Stimulated activated naive CD8-positive, alpha-beta T cell treated with anti-CD3 and anti-CD28 coated beads, Interleukin-15, Interleukin-2, amounts not matched to agents 100 ng/mL and 50 ng/mL, for 24 hours (primary cell): ENCODE data around the gene TIAM2.

Experiments used
- H3K27ac Mint-ChIP-seq: one replicate; pipeline ENCODE4 v1.8.0; 2021; ENCODE audit warnings: mild to moderate bottlenecking, mixed read lengths
- H3K27me3 Mint-ChIP-seq: one replicate; pipeline ENCODE4 v1.8.0; 2021; ENCODE audit warnings: mixed read lengths
- H3K36me3 Mint-ChIP-seq: one replicate; pipeline ENCODE4 v1.8.0; 2021; ENCODE audit warnings: low read depth, mixed read lengths
- H3K4me1 Mint-ChIP-seq: one replicate; pipeline ENCODE4 v1.8.0; 2021; ENCODE audit warnings: low read depth, mixed read lengths
- H3K4me3 Mint-ChIP-seq: one replicate; pipeline ENCODE4 v1.8.0; 2021; ENCODE audit warnings: mild to moderate bottlenecking, mixed read lengths
- H3K9me3 Mint-ChIP-seq: one replicate; pipeline ENCODE4 v1.8.0; 2021; ENCODE audit warnings: mixed read lengths

TIAM2 gene

DNA sequence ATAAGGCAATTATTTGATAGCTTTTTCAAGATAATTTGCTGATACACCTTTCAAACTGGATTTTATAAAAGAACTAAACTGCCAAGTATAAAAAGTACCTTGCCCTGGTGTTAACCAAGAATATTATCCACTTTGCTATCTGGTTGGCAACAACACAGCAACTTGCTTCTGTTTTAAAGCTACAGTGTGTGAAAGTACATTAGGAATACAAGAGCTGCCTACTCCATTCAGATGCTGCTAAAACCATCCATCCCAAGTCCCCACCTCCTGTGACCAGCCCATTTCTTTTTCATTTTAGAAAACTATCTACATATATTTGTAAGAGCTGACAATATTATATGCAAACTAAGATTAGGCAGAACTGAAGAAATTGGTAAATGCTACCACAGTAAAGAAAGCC lies 281.5 kb downstream of the TIAM2 start:
- Mint-ChIP-seq H3K9me3 (no peaks in the 10 kb centered on the region), H3K4me1 (peaks cover 5% of the 10 kb centered on the region), H3K27me3 (no peaks in the 10 kb centered on the region), H3K36me3 (peaks cover 64% of the 10 kb centered on the region), H3K4me3 (no peak overlapping the region), H3K27ac (no peak overlapping the region)

DNA sequence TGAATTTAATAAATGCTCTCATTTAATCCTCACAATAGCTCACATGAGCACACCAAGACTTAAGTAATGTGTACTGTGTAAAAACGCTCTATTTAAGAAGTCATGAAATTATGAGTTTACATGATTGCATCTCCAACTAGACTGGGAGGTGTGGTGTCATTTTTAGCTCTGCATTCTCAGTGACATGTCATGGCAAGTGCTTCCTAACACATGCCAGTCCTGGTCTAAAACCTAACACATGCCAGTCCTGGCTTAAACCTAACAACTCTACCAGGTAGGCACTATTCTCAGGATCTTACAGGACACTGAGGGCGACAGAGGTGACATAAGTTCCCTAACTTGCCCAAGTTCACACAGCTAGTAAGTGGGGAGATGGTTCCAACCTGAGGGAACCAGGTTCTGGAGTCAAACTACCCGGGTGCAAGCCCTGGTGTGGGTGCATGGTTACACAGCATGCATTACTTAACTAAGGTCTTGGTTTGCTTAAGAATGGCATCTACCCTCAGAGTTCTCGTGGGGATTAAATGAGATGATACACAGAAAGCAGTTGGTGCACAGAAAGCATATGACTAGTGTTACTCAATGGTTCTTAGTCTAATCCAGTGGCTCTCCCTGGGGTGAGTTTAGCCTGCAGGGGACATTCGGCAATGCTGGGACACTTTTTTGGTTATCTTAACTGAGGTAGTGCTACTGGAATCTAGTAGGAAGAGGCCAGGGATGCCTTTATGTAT lies 283.4 kb downstream of the TIAM2 start:
- Mint-ChIP-seq H3K27ac (no peak overlapping the region), H3K4me1 (peaks cover 3% of the 10 kb centered on the region), H3K9me3 (no peaks in the 10 kb centered on the region), H3K27me3 (no peaks in the 10 kb centered on the region), H3K4me3 (no peak overlapping the region), H3K36me3 (peaks cover 65% of the 10 kb centered on the region)

DNA sequence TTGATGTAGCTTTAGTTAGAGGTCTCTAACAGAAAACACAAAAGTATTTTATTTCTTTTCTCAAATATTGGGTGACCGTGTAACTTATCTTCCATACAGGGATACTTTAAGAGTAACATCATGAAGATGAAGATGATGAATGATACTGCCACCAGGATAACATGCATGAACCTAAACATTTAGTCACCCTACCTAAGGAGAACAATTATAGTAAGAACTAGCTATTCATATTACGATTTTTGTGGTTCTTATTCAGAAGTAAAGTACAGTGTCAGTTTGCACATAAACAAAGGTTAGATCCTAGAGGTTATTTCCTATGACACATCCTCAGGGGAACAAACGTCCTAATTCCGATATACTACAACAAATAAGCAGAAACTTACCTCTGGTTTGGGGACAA lies 289.7 kb downstream of the TIAM2 start:
- Mint-ChIP-seq H3K27me3 (no peaks in the 10 kb centered on the region), H3K27ac (no peak overlapping the region), H3K4me1 (no peaks in the 10 kb centered on the region), H3K9me3 (no peaks in the 10 kb centered on the region), H3K36me3 (peaks cover 70% of the 10 kb centered on the region), H3K4me3 (no peak overlapping the region)

DNA sequence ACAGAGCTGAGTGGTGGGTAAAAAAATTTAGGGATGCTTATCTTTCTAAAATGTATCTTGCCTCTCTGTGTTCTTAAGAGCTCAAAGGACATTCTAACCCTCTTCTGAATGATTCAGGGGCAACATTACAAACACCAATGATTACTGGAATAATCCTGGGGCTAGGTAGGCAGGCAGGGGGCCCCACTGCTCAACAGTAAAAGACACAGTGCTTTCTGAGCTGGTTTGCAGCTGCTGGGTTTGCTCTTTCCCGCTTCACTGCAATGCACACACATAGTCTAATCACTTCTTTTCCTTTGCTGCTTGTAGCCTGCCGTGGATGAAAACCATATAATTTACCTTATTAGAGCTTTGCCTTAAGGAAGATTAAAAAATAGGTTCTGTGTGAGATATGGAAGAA lies 292.6 kb downstream of the TIAM2 start:
- Mint-ChIP-seq H3K27me3 (no peaks in the 10 kb centered on the region), H3K36me3 (peaks cover 69% of the 10 kb centered on the region), H3K4me3 (no peak overlapping the region), H3K9me3 (no peaks in the 10 kb centered on the region), H3K27ac (no peak overlapping the region), H3K4me1 (no peaks in the 10 kb centered on the region)

DNA sequence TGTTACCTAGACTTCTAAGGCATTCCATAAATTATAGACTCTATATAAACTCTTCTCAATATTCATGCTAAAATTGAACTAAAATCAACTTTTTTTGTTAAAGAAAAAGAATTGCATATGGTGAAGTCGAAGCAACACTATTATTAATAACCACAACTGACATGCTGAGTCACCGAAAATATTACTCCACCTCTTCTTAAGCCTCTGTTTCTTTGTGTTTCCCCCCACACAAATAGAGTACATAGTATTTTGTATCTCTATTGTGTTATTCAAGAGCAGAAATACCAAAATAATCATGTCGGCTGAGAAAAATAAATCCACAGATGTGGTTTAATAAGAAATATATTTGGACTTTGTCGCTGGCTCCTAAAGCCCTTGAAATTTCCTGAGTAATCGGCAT lies 295.4 kb downstream of the TIAM2 start:
- no peak overlapping the region for H3K4me3 Mint-ChIP-seq
- no peaks in the 10 kb centered on the region for H3K4me1 Mint-ChIP-seq
- H3K27me3 Mint-ChIP-seq, result no peaks in the 10 kb centered on the region
- H3K27ac Mint-ChIP-seq, result no peak overlapping the region
- no peaks in the 10 kb centered on the region for H3K9me3 Mint-ChIP-seq
- H3K36me3 Mint-ChIP-seq, result peaks cover 70% of the 10 kb centered on the region

DNA sequence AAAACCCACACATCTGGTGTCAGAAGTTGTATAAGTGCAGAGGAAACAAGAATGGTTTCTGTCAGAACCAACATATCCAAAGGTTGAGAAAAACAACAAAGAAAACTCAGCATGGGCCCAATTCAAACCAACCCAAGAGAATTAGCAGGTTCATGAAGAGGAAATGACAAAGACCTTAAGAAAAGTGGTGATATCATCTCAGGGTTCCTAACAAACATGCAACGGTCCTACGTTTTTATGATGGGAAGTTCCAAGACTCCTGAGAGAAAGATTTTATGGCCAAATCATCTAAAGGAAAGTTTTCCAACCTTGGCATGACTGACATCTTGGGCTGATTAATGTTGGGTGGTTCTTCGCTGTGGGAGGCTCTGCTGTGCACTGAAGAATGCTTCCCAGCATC lies 296.2 kb downstream of the TIAM2 start:
- H3K27me3 Mint-ChIP-seq, result no peaks in the 10 kb centered on the region
- H3K36me3 Mint-ChIP-seq, result peaks cover 68% of the 10 kb centered on the region
- H3K4me1 Mint-ChIP-seq, result no peaks in the 10 kb centered on the region
- H3K9me3 Mint-ChIP-seq, result no peaks in the 10 kb centered on the region
- H3K27ac Mint-ChIP-seq, result no peak overlapping the region
- no peak overlapping the region for H3K4me3 Mint-ChIP-seq

DNA sequence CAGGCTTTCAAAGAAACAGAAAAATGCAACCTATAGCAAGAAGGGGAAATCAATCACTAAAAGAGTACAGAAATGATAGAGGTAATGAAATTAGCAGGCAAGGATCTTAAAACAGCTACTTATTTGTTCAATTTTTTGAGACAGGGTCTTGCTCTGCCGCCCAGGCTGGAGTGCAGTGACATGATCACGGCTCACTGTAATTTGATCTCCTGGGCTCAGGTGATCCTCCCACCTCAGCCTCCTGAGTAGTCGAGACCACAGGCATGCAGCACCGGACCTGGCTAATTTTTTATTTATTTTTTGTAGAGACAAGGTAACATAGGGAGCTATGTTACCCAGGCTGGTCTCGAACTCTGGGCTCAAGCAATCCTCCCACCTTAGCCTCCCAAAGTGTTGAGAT lies 297.6 kb downstream of the TIAM2 start:
- Mint-ChIP-seq H3K36me3 (peaks cover 72% of the 10 kb centered on the region), H3K9me3 (no peaks in the 10 kb centered on the region), H3K27ac (no peak overlapping the region)

DNA sequence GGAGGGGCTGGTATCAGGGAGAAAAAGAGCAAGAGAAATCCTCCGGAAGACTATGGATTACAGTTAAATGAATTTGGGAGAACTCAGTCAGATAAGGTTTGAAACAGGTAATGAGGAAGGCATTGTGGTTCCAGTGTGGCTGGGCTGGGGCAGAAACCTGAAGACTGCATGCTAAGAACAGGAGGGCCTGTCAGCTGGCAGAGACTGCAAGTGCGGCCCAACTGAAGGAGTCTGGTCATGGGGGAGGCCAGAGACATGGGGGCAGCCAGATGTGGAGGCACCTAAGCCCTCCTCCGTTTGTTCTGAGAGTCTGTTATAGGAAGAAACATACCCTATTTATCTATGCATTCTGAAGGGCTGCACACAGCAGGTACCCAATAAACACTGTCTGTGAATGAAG lies 302.6 kb downstream of the TIAM2 start:
- peaks cover 4% of the 10 kb centered on the region for H3K4me1 Mint-ChIP-seq
- H3K27me3 Mint-ChIP-seq, result no peaks in the 10 kb centered on the region
- peaks cover 67% of the 10 kb centered on the region for H3K36me3 Mint-ChIP-seq
- H3K27ac Mint-ChIP-seq, result peak overlapping the region; percentile 72
- H3K9me3 Mint-ChIP-seq, result no peaks in the 10 kb centered on the region
- H3K4me3 Mint-ChIP-seq, result no peak overlapping the region

More for the DNA sequence above, 297.6 kb downstream of the TIAM2 start:
- Mint-ChIP-seq H3K4me3 (no peak overlapping the region), H3K27me3 (no peaks in the 10 kb centered on the region), H3K4me1 (peaks cover 4% of the 10 kb centered on the region)

DNA sequence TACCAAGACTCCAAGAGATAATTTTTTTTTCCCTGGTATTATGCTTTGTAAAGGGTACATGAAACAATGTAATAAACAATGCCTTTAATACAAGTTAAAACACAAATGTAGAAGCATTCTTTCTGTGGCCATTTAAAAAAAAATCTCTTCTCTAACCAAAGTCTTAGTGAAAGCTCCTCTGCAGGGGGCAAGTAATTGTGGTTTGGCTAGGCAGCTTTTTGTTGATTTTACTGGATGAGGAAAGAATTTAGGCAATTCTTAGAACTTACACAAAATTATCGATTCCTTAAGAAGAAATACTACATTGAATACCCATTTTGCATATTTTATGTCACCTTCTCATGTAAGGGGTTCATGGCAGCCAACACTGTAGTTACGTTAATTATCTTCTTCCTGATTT lies 306.8 kb downstream of the TIAM2 start:
- Mint-ChIP-seq H3K36me3 (peaks cover 68% of the 10 kb centered on the region), H3K27ac (no peak overlapping the region), H3K4me3 (no peak overlapping the region), H3K9me3 (no peaks in the 10 kb centered on the region), H3K27me3 (no peaks in the 10 kb centered on the region), H3K4me1 (peaks cover 4% of the 10 kb centered on the region)

DNA sequence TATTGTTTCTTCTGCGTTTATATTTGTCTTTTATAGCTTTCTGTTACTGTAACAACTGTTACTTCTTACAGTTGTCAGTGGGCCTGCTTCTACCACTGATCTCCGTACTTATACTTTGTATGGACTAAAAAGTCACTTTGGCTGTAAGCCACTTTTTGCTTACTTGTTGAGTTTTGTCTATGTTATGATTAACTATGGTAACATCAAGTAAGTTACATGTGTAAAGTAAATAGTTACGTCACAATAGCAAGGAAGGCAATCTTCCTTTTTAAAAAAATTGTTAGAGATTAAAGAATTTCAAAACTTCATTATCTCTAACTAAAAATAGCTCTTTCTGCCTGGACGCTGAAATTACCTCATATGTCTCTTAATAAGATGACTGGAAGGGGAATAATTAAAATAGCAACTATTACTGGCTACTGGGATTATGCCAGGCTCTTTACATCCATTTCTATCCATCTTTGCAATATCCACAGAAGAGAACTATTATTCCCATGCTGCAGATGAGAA lies 308.3 kb downstream of the TIAM2 start:
- no peak overlapping the region for H3K27ac Mint-ChIP-seq
- H3K27me3 Mint-ChIP-seq, result no peaks in the 10 kb centered on the region
- peaks cover 4% of the 10 kb centered on the region for H3K4me1 Mint-ChIP-seq
- H3K9me3 Mint-ChIP-seq, result no peaks in the 10 kb centered on the region
- no peak overlapping the region for H3K4me3 Mint-ChIP-seq
- peaks cover 67% of the 10 kb centered on the region for H3K36me3 Mint-ChIP-seq

DNA sequence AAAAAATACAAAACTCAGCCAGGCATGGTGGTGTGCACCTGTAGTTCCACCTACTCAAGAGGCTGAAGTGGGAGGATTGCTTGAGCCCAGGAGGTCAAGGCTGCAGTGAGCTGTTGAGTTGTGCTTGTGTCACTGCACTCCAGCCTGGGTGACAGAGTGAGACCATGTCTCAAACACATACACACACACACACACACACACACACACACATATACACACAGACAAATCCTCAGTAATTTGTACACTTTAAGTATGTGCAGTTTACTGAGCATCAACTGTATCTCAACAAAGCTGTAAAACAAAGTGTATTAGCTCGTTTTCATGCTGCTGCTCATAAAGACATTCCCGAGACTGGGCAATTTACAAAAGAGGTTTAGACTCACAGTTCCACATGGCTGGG lies 311.8 kb downstream of the TIAM2 start:
- Mint-ChIP-seq H3K27ac (no peak overlapping the region), H3K4me1 (peaks cover 26% of the 10 kb centered on the region)

More for the DNA sequence above, 311.8 kb downstream of the TIAM2 start:
- Mint-ChIP-seq H3K27me3 (no peaks in the 10 kb centered on the region), H3K9me3 (no peaks in the 10 kb centered on the region), H3K4me3 (no peak overlapping the region), H3K36me3 (peaks cover 77% of the 10 kb centered on the region)
